CD4-positive, CD25-positive, alpha-beta regulatory T cell (primary cell): Measurements from ENCODE around the gene PKN1. TPM values are rescaled to one million over a fixed set of nuclear protein-coding genes. Genes with fewer than 3 reads are reported as not detected.
"Not testable (repeated sequence)": the region's sequence is repeated elsewhere in the genome, so short reads cannot be mapped to it uniquely, and the experiment has no call there.

Source experiments
- ATAC-seq, 2 donors: fragments of 150-1000 bp; cut with Tn5 transposase; one replicate each; pipeline ENCODE4 v1.10.0; 2021; ENCODE audit warnings: low read depth in 2 of 2, moderate number of reproducible peaks in 2 of 2, moderate library complexity in 1 of 2
- DNase-seq, 3 donors: peaks; one replicate each; pipeline versions ENCODE4 v3.0.0 to v3.0.0-alpha.2; 2012 to 2022; ENCODE audit warnings: mixed read lengths in 1 of 3
- H3K27ac ChIP-seq: one replicate; pipeline ENCODE4 v1.7.0; 2013; ENCODE audit warnings: mild to moderate bottlenecking, low read length; ENCODE audit not compliant: insufficient read depth, poor library complexity, severe bottlenecking
- H3K27me3 ChIP-seq: one replicate; pipeline ENCODE4 v1.7.0; 2013; ENCODE audit warnings: low read length; ENCODE audit not compliant: control insufficient read depth, insufficient read depth
- H3K36me3 ChIP-seq: one replicate; pipeline ENCODE4 v1.7.0; 2013; ENCODE audit warnings: mild to moderate bottlenecking, low read length, moderate library complexity; ENCODE audit not compliant: control insufficient read depth, insufficient read depth
- H3K4me1 ChIP-seq: 2 replicates; pipeline ENCODE4 v1.7.0; 2013; ENCODE audit warnings: mild to moderate bottlenecking, low read length; ENCODE audit not compliant: insufficient read depth, control insufficient read depth, poor library complexity, severe bottlenecking
- H3K4me3 ChIP-seq: one replicate; pipeline ENCODE4 v1.7.0; 2013; ENCODE audit warnings: low read depth, mild to moderate bottlenecking, low read length, moderate library complexity
- H3K9me3 ChIP-seq, 2 experiments: 1 replicate in 1 of 2; 2 replicates in 1 of 2; pipeline ENCODE4 v1.7.0; 2013; ENCODE audit warnings: low read length in 2 of 2, mild to moderate bottlenecking in 1 of 2, moderate library complexity in 1 of 2; ENCODE audit not compliant: control insufficient read depth in 2 of 2
- H3K27ac Mint-ChIP-seq, 3 donors: one replicate each; pipeline ENCODE4 v1.8.0; 2020 to 2022; ENCODE audit warnings: mild to moderate bottlenecking in 3 of 3, mixed read lengths in 3 of 3, moderate library complexity in 2 of 3
- H3K27me3 Mint-ChIP-seq: one replicate; pipeline ENCODE4 v1.8.0; 2022; ENCODE audit warnings: mild to moderate bottlenecking, mixed read lengths
- H3K36me3 Mint-ChIP-seq: one replicate; pipeline ENCODE4 v1.8.0; 2020; ENCODE audit warnings: mixed read lengths
- H3K4me1 Mint-ChIP-seq, 4 donors: one replicate each; pipeline ENCODE4 v1.8.0; 2020 to 2022; ENCODE audit warnings: mixed read lengths in 4 of 4, mild to moderate bottlenecking in 1 of 4
- H3K4me3 Mint-ChIP-seq, 4 donors: one replicate each; pipeline ENCODE4 v1.8.0; 2020 to 2022; ENCODE audit warnings: mild to moderate bottlenecking in 4 of 4, mixed read lengths in 4 of 4, moderate library complexity in 3 of 4
- H3K9me3 Mint-ChIP-seq, 7 donors: one replicate each; pipeline ENCODE4 v1.8.0; 2020 to 2022; ENCODE audit warnings: mixed read lengths in 7 of 7, mild to moderate bottlenecking in 3 of 7, moderate library complexity in 2 of 7
- polyA plus RNA-seq, 4 donors: library from polyadenylated mRNA; unstranded; fragments of 300-500 nt; fragmentation: Illumina TruSeq; gene quantifications; one replicate each; pipeline ENCODE4 v1.2.3, GENCODE V29; 2021
- total RNA-seq: library from RNA; stranded (reverse); gene quantifications from one replicate; pipeline ENCODE4 v1.2.3, GENCODE V29; 2022

Gene PKN1
- total and polyA plus RNA-seq, 5 donors from 2014 or later: 43.2 to 151 (median 57.7) TPM

GRCh38 chr19:14403145-14403930 is 29.8 kb upstream of the PKN1 start:
- not testable (repeated sequence) for H3K27ac Mint-ChIP-seq, H3K27me3 Mint-ChIP-seq, DNase-seq, H3K9me3 Mint-ChIP-seq, H3K4me3 ChIP-seq, H3K4me3 Mint-ChIP-seq, H3K9me3 ChIP-seq, H3K27me3 ChIP-seq, H3K27ac ChIP-seq, ATAC-seq, H3K4me1 ChIP-seq
- Mint-ChIP-seq H3K4me1 (peaks cover 0 to 12% (median 2%) of the 10 kb centered on the region in 4 donors), H3K36me3 (peaks cover 30% of the 10 kb centered on the region)
- peaks cover 87% of the 10 kb centered on the region for H3K36me3 ChIP-seq

- Histone ChIP-seq H3K4me3 (no peak overlapping the region), H3K9me3 (no peaks in the 10 kb centered on the region), H3K27ac (no peak overlapping the region), H3K4me1 (no peaks in the 10 kb centered on the region), H3K27me3 (no peaks in the 10 kb centered on the region), H3K36me3 (peaks cover 89% of the 10 kb centered on the region)
- H3K27ac Mint-ChIP-seq: peak overlapping the region in 2 of 3 donors; percentile 77 to 94
- H3K27me3 Mint-ChIP-seq: no peaks in the 10 kb centered on the region
- H3K4me3 Mint-ChIP-seq: no peak overlapping the region
- peaks cover 0 to 1% (median 0%) of the 10 kb centered on the region in 7 donors for H3K9me3 Mint-ChIP-seq
- no peak for ATAC-seq
- peaks cover 35% of the 10 kb centered on the region for H3K36me3 Mint-ChIP-seq
- peaks cover 0 to 17% (median 2%) of the 10 kb centered on the region in 4 donors for H3K4me1 Mint-ChIP-seq
- no peak for DNase-seq
These were observed 28.8 kb upstream of the PKN1 start for GRCh38 chr19:14404312-14404711.

DNA sequence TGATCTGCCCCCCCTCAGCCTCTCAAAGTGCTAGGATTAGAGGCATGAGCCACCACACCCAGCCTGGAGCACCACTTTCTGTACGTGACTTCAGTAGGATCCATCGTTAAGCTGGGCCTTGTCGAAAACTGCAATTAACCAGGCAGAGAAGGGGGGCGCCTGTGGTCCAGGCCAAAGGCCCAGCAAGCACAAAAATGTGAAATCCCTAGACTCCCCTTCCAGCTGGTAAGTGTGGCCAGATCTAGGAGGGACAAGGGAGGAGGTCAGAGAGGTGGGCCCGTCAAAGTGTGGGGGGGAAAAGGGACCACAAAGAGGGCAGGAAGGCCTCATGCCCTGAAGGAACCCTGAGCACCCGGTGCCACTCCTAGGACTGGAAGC is 27.7 kb upstream of the PKN1 start:
- Mint-ChIP-seq H3K36me3 (peaks cover 42% of the 10 kb centered on the region), H3K9me3 (peaks cover 0 to 3% (median 0%) of the 10 kb centered on the region in 7 donors), H3K4me3 (no peak overlapping the region), H3K27ac (peak overlapping the region in 1 of 3 donors; percentile 83), H3K27me3 (no peaks in the 10 kb centered on the region), H3K4me1 (peaks cover 0 to 22% (median 2%) of the 10 kb centered on the region in 4 donors)
- Histone ChIP-seq H3K27me3 (no peaks in the 10 kb centered on the region), H3K9me3 (no peaks in the 10 kb centered on the region), H3K4me1 (peaks cover 9% of the 10 kb centered on the region), H3K27ac (peak overlapping the region; percentile 74), H3K36me3 (peaks cover 92% of the 10 kb centered on the region), H3K4me3 (no peak overlapping the region)
- DNase-seq: no peak
- no peak for ATAC-seq

- peak overlapping the region in 1 of 4 donors; percentile 60 for H3K4me3 Mint-ChIP-seq
- H3K36me3 Mint-ChIP-seq: peaks cover 45% of the 10 kb centered on the region
- peaks cover 93% of the 10 kb centered on the region for H3K36me3 ChIP-seq
- ATAC-seq (peak; percentile 72 to 75), DNase-seq (peak; percentile 80 to 88 (median 84))
- H3K27me3 Mint-ChIP-seq: no peaks in the 10 kb centered on the region
- no peak overlapping the region for H3K4me3 ChIP-seq
- H3K4me1 Mint-ChIP-seq: peaks cover 0 to 26% (median 2%) of the 10 kb centered on the region in 4 donors
- no peaks in the 10 kb centered on the region for H3K27me3 ChIP-seq
- H3K9me3 ChIP-seq: no peaks in the 10 kb centered on the region
- peaks cover 15% of the 10 kb centered on the region for H3K4me1 ChIP-seq
- H3K27ac Mint-ChIP-seq: peak overlapping the region in 2 of 3 donors; percentile 32 to 91
- peaks cover 0 to 3% (median 0%) of the 10 kb centered on the region in 7 donors for H3K9me3 Mint-ChIP-seq
- peak overlapping the region; percentile 74 for H3K27ac ChIP-seq
These were observed 27.1 kb upstream of the PKN1 start for GRCh38 chr19:14405758-14406644.

GRCh38 chr19:14406645-14407401 is 26.3 kb upstream of the PKN1 start:
- no peak overlapping the region for H3K4me3 ChIP-seq
- H3K9me3 ChIP-seq: no peaks in the 10 kb centered on the region
- peaks cover 0 to 32% (median 4%) of the 10 kb centered on the region in 4 donors for H3K4me1 Mint-ChIP-seq
- H3K27me3 Mint-ChIP-seq: no peaks in the 10 kb centered on the region
- H3K27ac ChIP-seq: peak overlapping the region; percentile 74
- no peaks in the 10 kb centered on the region for H3K27me3 ChIP-seq
- peak overlapping the region in 2 of 3 donors; percentile 32 to 59 for H3K27ac Mint-ChIP-seq
- DNase-seq: no peak
- peaks cover 93% of the 10 kb centered on the region for H3K36me3 ChIP-seq
- H3K9me3 Mint-ChIP-seq: peaks cover 0 to 2% (median 0%) of the 10 kb centered on the region in 7 donors
- H3K4me1 ChIP-seq: peaks cover 18% of the 10 kb centered on the region
- peaks cover 40% of the 10 kb centered on the region for H3K36me3 Mint-ChIP-seq
- ATAC-seq: no peak
- H3K4me3 Mint-ChIP-seq: peak overlapping the region in 1 of 4 donors; percentile 35

DNA sequence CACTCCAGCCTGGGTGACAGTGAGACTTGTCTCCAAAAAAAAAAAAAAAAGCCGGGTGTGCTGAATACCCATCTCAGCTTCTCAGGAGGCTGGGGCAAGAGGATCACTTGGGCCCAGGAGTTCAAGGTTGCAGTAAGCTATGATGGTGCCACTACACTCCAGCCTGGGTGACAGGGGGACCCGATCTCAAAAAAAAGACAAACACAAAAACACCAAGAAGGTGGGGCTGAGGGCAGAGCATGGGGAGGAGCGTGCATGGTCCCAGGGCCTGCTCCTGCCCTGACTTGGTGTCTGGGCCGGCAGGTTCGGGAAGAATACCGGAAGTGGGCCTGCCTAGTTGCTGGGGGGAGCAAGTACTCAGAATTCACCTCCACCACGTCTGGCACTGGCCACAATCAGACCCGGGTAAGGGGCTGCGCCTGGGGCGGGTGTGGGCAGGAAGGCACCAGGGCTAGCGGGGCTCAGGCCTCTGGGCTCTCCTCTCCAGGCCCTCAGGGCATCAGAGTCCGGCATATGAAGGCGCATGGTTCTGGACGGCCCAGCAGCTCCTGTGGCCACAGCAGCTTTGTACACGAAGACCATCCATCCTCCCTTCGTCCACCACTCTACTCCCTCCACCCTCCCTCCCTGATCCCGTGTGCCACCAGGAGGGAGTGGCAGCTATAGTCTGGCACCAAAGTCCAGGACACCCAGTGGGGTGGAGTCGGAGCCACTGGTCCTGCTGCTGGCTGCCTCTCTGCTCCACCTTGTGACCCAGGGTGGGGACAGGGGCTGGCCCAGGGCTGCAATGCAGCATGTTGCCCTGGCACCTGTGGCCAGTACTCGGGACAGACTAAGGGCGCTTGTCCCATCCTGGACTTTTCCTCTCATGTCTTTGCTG is 25.3 kb upstream of the PKN1 start:
- Histone ChIP-seq H3K9me3 (no peaks in the 10 kb centered on the region), H3K27ac (no peak overlapping the region), H3K4me3 (no peak overlapping the region), H3K4me1 (peaks cover 28% of the 10 kb centered on the region), H3K27me3 (no peaks in the 10 kb centered on the region), H3K36me3 (peaks cover 92% of the 10 kb centered on the region)
- H3K9me3 Mint-ChIP-seq: peaks cover 0 to 2% (median 0%) of the 10 kb centered on the region in 7 donors
- H3K36me3 Mint-ChIP-seq: peaks cover 42% of the 10 kb centered on the region
- H3K4me1 Mint-ChIP-seq: peaks cover 0 to 40% (median 5%) of the 10 kb centered on the region in 4 donors
- no peak for DNase-seq
- H3K27ac Mint-ChIP-seq: peak overlapping the region in 1 of 3 donors; percentile 46
- no peaks in the 10 kb centered on the region for H3K27me3 Mint-ChIP-seq
- no peak for ATAC-seq
- no peak overlapping the region for H3K4me3 Mint-ChIP-seq
